ENCODE results near the gene TMEM260.

TMEM260 gene

GRCh38 chr14:56539862-56540261, 39.7 kb upstream of the TMEM260 start:
- no peak for TF ChIP-seq SPI1 (IDR thresholded peaks at IDR 0.05; ENCODE audit: borderline replicate concordance, low read depth)
- TF ChIP-seq REST (IDR thresholded peaks at IDR 0.05; ENCODE audit: insufficient replicate concordance, low read depth), result no peak
- TF ChIP-seq GABPA (IDR thresholded peaks at IDR 0.05; ENCODE audit: low read depth), result no peak
- TF ChIP-seq, protein P1, sequence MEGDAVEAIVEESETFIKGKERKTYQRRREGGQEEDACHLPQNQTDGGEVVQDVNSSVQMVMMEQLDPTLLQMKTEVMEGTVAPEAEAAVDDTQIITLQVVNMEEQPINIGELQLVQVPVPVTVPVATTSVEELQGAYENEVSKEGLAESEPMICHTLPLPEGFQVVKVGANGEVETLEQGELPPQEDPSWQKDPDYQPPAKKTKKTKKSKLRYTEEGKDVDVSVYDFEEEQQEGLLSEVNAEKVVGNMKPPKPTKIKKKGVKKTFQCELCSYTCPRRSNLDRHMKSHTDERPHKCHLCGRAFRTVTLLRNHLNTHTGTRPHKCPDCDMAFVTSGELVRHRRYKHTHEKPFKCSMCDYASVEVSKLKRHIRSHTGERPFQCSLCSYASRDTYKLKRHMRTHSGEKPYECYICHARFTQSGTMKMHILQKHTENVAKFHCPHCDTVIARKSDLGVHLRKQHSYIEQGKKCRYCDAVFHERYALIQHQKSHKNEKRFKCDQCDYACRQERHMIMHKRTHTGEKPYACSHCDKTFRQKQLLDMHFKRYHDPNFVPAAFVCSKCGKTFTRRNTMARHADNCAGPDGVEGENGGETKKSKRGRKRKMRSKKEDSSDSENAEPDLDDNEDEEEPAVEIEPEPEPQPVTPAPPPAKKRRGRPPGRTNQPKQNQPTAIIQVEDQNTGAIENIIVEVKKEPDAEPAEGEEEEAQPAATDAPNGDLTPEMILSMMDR (IDR thresholded peaks at IDR 0.05; ENCODE audit: insufficient read depth, low read length), result no peak
- TF ChIP-seq POLR2AphosphoS5 (IDR thresholded peaks at IDR 0.05; ENCODE audit: low read depth), result no peak
- Histone ChIP-seq H3K27me3 (ENCODE audit: insufficient read depth, poor library complexity, severe bottlenecking) (no peaks in the 10 kb centered on the region), H3K4me3 (replicated peaks; ENCODE audit: insufficient read depth, low read length) (no peak overlapping the region), H3K27ac (replicated peaks) (no peak overlapping the region)
- no peak for DNase-seq (ENCODE audit: low read depth in 1 of 2, low spot score in 1 of 2)

DNA sequence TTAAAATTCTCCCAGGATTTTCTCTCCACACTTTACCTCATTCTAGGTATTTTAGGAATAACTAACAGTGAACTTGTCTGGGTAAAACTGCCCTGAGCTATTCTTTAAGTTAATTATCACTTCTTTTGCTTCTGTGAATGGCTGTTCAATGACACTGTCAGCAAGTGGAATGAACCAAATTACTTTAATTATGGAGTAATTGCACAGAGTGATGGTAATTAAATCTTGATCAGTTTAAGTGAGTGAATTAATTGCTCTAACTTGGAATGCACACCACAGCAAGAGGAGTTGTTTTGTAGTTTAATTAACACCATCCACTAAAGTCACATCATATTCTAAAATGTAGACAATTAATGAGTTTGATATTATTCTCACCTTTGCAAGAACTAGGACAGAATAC, 36.2 kb upstream of the TMEM260 start:
- Histone ChIP-seq H3K27ac (replicated peaks) (no peak overlapping the region), H3K27me3 (ENCODE audit: insufficient read depth, poor library complexity, severe bottlenecking) (no peaks in the 10 kb centered on the region), H3K4me3 (replicated peaks; ENCODE audit: insufficient read depth, low read length) (no peak overlapping the region)
- no peak for TF ChIP-seq POLR2AphosphoS5 (IDR thresholded peaks at IDR 0.05; ENCODE audit: low read depth)
- TF ChIP-seq REST (IDR thresholded peaks at IDR 0.05; ENCODE audit: insufficient replicate concordance, low read depth), result no peak
- TF ChIP-seq, protein P1 (IDR thresholded peaks at IDR 0.05; ENCODE audit: insufficient read depth, low read length), result no peak
- TF ChIP-seq SPI1 (IDR thresholded peaks at IDR 0.05; ENCODE audit: borderline replicate concordance, low read depth), result no peak
- no peak for TF ChIP-seq GABPA (IDR thresholded peaks at IDR 0.05; ENCODE audit: low read depth)
- DNase-seq (ENCODE audit: low read depth in 1 of 2, low spot score in 1 of 2), result no peak

- Histone ChIP-seq H3K4me3 (replicated peaks; ENCODE audit: insufficient read depth, low read length) (no peak overlapping the region), H3K27ac (replicated peaks) (no peak overlapping the region), H3K27me3 (ENCODE audit: insufficient read depth, poor library complexity, severe bottlenecking) (no peaks in the 10 kb centered on the region)
- DNase-seq (ENCODE audit: low read depth in 1 of 2, low spot score in 1 of 2), result no peak
- TF ChIP-seq, protein P1 (IDR thresholded peaks at IDR 0.05; ENCODE audit: insufficient read depth, low read length), result no peak
Observed at GRCh38 chr14:56549721-56550120, 29.9 kb upstream of the TMEM260 start.

DNA sequence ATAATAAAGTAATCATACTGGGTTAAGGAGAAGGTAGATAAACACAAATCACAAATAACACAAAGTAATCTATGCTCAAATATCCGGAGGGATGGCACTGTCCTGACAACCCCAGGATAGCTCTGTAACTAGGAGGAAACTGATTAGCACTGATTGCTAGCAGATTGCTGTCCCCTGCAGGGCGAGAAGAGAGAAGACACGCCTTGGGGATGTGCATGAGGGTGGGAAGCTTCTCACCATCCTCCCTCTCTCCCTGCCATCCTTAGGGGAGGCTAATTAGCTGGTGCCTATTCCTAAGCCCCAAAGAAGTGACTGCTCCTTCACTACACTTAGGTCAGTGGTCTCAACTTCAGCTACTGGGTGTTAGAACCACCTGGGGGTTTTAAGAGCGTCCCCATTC, 27.0 kb upstream of the TMEM260 start:
- no peak overlapping the region for H3K4me3 ChIP-seq (replicated peaks; ENCODE audit: insufficient read depth, low read length)
- no peak for DNase-seq (ENCODE audit: low read depth in 1 of 2, low spot score in 1 of 2)
- H3K27me3 ChIP-seq (ENCODE audit: insufficient read depth, poor library complexity, severe bottlenecking), result no peaks in the 10 kb centered on the region
- TF ChIP-seq, protein P1 (IDR thresholded peaks at IDR 0.05; ENCODE audit: insufficient read depth, low read length), result no peak
- TF ChIP-seq POLR2AphosphoS5 (IDR thresholded peaks at IDR 0.05; ENCODE audit: low read depth), result no peak
- TF ChIP-seq GABPA (IDR thresholded peaks at IDR 0.05; ENCODE audit: low read depth), result no peak
- TF ChIP-seq REST (IDR thresholded peaks at IDR 0.05; ENCODE audit: insufficient replicate concordance, low read depth), result no peak
- TF ChIP-seq SPI1 (IDR thresholded peaks at IDR 0.05; ENCODE audit: borderline replicate concordance, low read depth), result no peak
- no peak overlapping the region for H3K27ac ChIP-seq (replicated peaks)
